ENCODE results near the gene FSTL5. TPM values are rescaled to one million over a fixed set of nuclear protein-coding genes. Genes with fewer than 3 reads are reported as not detected.

The FSTL5 gene
- total RNA-seq, 1 experiment from 2014 or later = not detected

- H3K4me3 Mint-ChIP-seq = no peak overlapping the region
- TF ChIP-seq CTCF (conservative IDR thresholded peaks at IDR 0.05) = no peak
- Histone ChIP-seq H3K9me3 (ENCODE audit: control insufficient read depth, low read depth, low read length) (no peaks in the 10 kb centered on the region), H2BK120ac (ENCODE audit: low read depth, low read length, poor library complexity, severe bottlenecking) (no peak overlapping the region), H3K14ac (ENCODE audit: insufficient read depth, low read length) (no peak overlapping the region), H2BK12ac (ENCODE audit: insufficient read length, low read depth, low read length) (no peak overlapping the region), H4K8ac (replicated peaks; ENCODE audit: insufficient read length, low read depth, low read length) (no peak overlapping the region), H2BK5ac (ENCODE audit: insufficient read length, low read length) (no peak overlapping the region), H2BK15ac (ENCODE audit: low read depth, low read length) (no peak overlapping the region), H2BK20ac (ENCODE audit: low read depth, low read length, poor library complexity, severe bottlenecking) (peak overlapping the region; percentile 26), H3K4ac (ENCODE audit: low read depth, low read length) (no peak overlapping the region), H3K4me2 (ENCODE audit: insufficient read depth, insufficient read length, low read length) (no peak overlapping the region), H3K56ac (ENCODE audit: insufficient read length, low read depth, low read length) (no peak overlapping the region), H2AFZ (ENCODE audit: low read length) (peak overlapping the region; percentile 56), H3K27me3 (ENCODE audit: insufficient read depth, low read length) (no peaks in the 10 kb centered on the region), H4K20me1 (ENCODE audit: control insufficient read depth, insufficient read depth, insufficient read length) (no peaks in the 10 kb centered on the region), H4K91ac (ENCODE audit: insufficient read length, low read depth, low read length) (no peak overlapping the region), H3K18ac (ENCODE audit: insufficient read length, low read depth, low read length) (no peak overlapping the region), H3K27ac (ENCODE audit: insufficient read length, low read depth, low read length) (no peak overlapping the region), H2AK5ac (ENCODE audit: insufficient read length, low read length) (no peak overlapping the region), H3K23ac (ENCODE audit: insufficient read length, low read depth, low read length) (no peak overlapping the region), H4K5ac (ENCODE audit: insufficient read length, low read depth, low read length) (no peak overlapping the region), H3K4me1 (ENCODE audit: insufficient read depth, low read length) (no peaks in the 10 kb centered on the region), H3T11ph (ENCODE audit: low read length) (no peak overlapping the region), H3K79me1 (ENCODE audit: insufficient read depth, low read depth, low read length, poor library complexity, severe bottlenecking) (no peaks in the 10 kb centered on the region), H3K23me2 (ENCODE audit: insufficient read length, low read depth, low read length, poor library complexity, severe bottlenecking) (no peaks in the 10 kb centered on the region), H3K79me2 (ENCODE audit: insufficient read depth, low read length) (no peaks in the 10 kb centered on the region), H3K9ac (ENCODE audit: extremely low read depth, insufficient read length, low read length) (no peak overlapping the region)
- peaks cover 4% of the 10 kb centered on the region in 2 experiments; a peak in 3 of 4 replicates for H3K4me1 Mint-ChIP-seq
- H3K36me3 Mint-ChIP-seq (ENCODE audit: insufficient read depth in 1 of 3, low read depth in 3 of 3) = no peaks in the 10 kb centered on the region
- no peaks in the 10 kb centered on the region for H3K9me3 Mint-ChIP-seq
- no peak for DNase-seq
- no peak overlapping the region for H3K27ac Mint-ChIP-seq
- no peaks in the 10 kb centered on the region for H3K27me3 Mint-ChIP-seq (ENCODE audit: low read depth)
- WGBS (ENCODE audit: extremely low coverage, insufficient read length, low lambda C conversion rate) = no CpG with 5 or more reads among the region's 2 CpGs
Measured at GRCh38 chr4:162017863-162018262, 145.9 kb downstream of the FSTL5 start.

Measured in H9 (cell line).